KG1 (cell line): ENCODE results near the gene GRAMD4.
"Not testable (repeated sequence)": the region's sequence is repeated elsewhere in the genome, so short reads cannot be mapped to it uniquely, and the experiment has no call there.

ENCODE experiments used
- DNase-seq: peaks from one replicate; lab custom pipeline; 2025; lab: John Stamatoyannopoulos, UW

Gene GRAMD4

DNA sequence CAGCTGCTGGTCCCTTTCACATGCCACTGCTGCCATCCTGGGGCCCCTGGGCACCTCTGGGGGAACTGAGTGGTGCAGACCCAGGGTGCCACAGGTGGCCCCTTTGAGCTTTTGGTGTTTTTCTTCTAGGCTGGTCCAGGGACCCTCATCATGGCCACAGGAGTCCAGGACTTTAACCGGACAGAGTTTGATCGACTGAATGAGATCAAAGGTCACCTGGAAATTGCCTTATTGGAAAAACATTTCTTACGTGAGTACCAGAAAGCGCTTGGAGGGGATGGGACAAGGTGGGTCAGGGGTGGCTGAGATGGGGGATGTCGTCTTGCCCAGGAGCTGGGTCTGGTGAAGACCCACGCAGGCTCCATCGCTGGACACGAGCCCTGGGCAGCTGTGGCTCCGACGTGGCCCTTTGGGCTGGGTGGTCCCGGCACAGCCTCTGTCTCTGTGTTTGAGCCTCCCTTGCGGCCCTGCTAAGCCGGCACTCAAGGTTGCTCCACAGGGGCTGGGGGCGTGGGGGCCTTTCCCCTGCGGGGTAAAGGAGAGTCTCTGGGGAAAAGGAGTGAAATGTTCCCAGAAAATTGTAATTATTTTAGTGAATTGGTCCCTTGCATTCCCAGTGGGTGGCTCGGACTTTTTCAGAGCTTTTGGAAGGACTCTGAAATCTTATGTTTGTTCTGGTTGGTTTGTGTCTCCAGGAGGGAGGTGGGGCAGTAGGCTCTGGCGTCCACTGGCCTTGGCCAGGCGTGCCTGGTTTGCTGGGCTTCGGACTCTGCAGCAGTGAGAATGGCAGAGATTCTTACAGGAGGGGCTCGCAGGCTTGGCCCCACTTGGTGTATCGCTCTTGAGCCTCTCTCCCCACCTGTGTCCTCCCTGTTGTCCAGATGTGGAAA, 17.8 kb downstream of the GRAMD4 start:
- no peak for DNase-seq

GRCh38 chr22:46638601-46639431, 18.6 kb downstream of the GRAMD4 start:
- no peak for DNase-seq

DNA sequence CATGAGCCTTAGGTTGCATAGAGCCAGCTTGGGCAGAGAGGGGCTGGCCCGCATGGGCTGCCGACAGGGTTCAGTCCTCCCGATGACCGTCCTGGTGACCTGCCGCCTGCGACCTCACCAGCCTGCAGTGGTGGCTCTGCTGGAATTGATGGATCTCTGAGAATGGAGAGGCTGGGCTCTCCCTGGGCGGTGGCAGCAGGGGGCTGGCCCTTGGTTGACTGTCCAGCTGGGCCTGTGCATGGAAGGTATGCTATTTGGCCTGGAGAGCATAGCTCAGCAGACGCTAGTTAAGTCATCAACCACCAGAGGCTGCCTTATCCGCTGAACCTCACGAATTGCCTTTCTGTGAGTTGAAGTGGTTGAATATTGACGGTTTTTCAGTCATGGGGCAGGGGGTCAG, 19.7 kb downstream of the GRAMD4 start:
- DNase-seq, result no peak

DNA sequence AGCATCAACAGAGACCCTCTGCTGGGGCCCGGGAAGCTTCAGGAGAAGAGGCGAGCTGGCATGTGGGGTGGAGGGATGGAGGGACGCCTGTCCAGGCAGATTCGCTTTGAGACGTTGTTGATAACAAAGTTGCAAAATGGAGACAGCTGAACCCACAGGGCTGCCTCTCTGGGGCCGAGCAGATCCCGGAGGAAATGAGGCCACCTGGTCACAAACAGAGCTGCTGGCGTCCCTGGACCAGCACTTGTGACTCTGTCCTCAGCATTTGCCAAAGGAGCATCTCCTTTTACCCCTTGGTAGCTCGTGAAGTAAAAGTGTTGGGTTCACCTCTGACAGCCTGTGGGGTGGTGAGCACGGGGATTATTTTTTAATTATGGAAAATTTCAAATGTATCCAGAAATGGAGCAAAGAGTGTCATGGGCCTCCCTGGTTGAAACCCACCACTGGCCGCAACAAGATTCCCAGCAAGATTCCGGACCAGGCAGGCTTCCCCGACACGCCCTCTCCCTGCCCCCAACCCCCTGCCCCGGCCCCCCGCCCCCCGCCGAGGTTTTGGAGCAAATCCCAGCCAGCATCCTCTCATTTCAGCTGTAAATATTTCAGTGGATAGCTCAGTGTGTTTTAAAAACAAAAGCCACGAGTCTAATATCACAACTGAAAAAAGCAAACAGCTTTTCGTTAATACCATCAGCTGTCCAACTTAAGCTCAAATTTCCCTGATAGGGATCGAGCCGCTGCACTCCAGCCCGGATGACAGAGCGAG, 20.3 kb downstream of the GRAMD4 start:
- no peak for DNase-seq

GRCh38 chr22:46641811-46642266, 21.7 kb downstream of the GRAMD4 start:
- DNase-seq, result no peak

DNA sequence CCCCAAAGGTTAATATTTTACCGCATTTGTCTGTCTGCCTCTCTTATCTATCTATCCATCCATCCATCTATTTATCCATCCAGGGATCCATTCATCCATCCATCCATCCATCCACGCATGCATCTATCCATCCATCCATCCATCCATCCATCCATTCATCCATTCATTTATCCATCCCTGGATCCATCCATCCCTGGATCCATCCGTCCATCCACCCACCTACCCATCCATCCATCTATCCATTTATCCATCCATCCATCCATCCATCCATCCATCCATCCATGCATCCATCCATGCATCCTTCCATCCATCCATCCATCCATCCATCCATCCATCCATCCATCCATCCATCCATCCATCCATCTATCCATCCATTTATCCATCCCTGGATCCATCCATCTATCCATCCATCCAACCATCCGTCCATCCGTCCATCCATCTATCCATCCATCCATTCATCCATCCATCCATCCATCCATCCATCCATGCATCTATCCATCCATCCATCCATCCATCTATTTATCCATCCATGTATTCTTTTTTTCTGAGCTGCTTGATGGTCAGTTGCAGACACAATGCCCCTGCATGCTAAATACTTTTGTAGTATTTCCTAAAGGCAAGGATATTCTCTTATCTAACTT, 22.8 kb downstream of the GRAMD4 start:
- DNase-seq, result not testable (repeated sequence)

GRCh38 chr22:46646531-46647215, 26.5 kb downstream of the GRAMD4 start:
- DNase-seq, result no peak

DNA sequence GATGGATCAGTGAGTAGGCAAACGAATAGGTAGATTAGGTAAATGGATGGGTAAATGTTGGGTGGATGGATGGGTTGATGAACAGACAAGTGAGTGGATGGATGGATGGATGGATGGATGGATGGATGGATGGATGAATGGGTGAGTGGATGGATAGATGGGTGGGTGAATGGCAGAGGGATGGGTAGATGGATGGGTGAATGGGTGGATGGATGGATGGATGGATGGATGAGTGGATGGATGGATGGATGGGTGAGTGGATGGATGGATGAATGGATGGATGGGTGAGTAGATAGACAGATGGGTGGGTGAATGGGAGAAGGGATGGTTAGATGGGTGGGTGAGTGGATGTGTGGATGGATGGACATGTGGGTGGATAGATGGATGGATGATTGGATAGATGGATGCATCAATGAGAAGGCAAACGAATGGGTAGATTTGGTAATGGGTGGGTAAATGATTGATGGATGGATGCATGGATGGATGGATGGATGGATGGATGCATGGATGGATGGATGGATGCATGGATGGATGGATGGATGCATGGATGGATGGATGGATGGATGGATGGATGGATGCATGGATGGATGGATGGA, 28.1 kb downstream of the GRAMD4 start:
- not testable (repeated sequence) for DNase-seq

DNA sequence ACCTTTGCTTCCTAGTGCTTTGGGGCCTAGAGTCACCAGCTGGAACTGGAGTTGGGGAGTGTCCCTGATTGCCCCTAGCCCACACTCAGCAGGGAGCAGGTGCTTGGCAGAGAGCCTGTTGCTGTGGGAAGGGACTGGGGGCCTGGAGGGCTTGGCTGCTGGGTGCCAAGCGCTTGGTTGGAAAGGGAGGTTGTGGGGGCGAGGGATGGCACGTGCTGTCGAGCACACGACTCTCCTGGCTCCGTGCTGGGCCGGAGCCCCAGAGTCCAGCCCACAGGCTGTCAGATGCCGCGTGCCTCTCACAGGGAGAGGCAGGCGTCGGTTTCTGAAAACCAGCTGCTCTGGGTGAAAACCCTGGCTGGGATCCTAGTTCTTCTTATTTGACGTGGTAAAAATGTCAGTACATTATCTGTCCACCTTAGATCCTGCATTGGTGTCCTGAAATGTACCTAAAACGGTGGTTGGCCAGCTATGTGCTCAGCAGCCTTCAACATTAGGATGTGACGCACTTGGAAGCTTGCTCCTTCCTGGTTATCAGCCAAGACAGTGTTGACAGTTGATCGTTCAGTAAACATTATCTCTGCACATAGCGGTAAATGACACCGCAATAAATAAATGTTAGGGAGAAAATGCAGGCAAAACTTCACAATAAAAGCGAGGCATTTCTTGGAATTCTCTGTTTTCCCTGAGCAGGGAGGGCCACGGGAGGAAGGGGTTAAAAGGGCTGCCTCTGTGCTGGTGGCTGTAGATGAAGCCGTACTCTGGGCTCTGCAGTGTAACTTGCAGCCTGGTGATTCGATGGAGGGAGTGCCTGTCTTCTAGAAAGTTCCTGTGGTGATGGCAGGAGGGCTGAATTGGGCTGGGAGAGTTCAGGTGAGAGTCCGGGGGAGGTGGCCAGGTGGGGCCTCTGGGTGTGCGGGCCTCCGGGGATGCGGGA, 29.2 kb downstream of the GRAMD4 start:
- DNase-seq, result no peak

DNA sequence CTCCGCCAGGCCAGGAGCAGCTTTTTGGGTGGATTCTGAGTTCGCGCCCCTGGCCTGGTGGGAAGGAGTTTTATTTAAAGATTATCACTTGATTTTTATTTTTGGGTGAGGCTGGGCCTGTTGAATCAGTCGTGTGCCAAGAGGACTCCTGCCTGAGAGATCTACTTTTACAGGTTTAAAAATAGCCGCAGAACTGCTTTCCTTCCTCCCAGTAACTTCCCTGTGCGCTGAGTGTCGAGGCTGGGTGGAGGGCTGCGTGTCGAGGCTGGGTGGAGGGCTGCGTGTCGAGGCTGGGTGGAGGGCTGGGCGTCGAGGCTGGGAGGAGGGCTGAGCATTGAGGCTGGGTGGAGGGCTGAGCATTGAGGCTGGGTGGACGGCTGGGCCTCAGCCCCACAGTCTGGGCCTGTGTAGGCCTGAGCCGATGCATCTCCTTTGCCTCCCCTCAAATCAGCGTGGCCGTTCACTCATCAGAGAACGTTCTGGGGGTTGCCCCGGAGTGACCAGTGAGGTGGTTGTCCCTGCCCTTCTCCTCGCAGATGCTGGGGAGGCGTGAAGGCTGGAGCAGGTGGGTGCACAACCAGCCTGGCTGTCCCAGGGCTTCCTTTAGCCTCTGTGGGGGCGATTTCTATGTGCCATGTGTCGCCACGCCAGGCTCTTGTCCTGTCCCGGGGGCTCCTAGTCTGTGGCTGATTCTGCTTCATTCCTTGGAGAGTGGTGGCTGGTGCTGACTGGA, 30.1 kb downstream of the GRAMD4 start:
- no peak for DNase-seq

DNA sequence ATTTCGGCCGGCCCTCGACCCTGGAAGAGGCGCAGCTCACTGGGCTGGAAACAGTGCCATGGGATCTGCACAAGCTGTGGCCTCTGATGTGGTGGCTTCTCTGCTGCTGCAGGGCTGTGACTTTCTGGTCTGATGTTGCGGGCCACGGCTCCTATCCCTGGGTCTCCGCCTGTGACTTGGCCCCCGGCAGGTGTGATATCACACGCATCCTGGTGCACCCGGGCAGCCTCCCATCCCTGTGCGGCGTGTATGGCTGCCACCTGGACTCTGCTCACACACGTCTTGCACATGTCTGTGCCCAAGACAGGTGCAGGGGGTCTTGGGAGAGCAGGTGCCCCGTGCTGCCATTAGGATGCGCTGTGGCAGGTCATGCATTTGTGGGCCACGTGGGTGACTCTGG, 31.1 kb downstream of the GRAMD4 start:
- no peak for DNase-seq

GRCh38 chr22:46652081-46652846, 32.1 kb downstream of the GRAMD4 start:
- no peak for DNase-seq

GRCh38 chr22:46652847-46653331, 32.7 kb downstream of the GRAMD4 start:
- DNase-seq, result no peak

DNA sequence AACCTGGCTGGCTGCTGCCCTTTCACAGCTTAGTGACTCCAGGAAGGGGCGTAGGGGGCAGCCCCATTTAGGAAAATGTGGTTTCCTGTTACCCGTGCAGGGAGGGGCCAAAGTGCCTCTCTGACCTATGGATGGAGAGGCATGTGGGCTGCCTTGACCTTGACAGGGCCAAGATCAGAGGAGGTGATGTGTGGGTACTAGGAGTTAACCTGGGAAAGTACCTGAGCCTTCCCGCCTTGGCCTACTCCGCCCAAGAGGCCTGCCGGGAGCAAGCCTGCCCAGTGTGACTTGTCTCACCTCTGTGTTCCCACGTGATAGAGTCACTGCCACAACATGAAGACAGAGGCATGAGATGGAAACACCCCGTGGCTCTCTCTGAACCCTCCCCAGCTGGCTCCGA, 33.4 kb downstream of the GRAMD4 start:
- DNase-seq, result no peak

- no peak for DNase-seq
Observed at GRCh38 chr22:46654426-46654825, 34.2 kb downstream of the GRAMD4 start.

- DNase-seq, result no peak
Observed at GRCh38 chr22:46654927-46655595, 34.9 kb downstream of the GRAMD4 start.

- DNase-seq, result no peak
Observed at GRCh38 chr22:46655861-46656608, 35.8 kb downstream of the GRAMD4 start.
